ENCODE results near the gene DHODH. TPM values are rescaled to one million over a fixed set of nuclear protein-coding genes. Genes with fewer than 3 reads are reported as not detected.

The DHODH gene
- total and polyA plus RNA-seq, 2 of the 4 experiments (the other 2 are of a cell fraction) = 3.2 to 4.1 TPM

DNA sequence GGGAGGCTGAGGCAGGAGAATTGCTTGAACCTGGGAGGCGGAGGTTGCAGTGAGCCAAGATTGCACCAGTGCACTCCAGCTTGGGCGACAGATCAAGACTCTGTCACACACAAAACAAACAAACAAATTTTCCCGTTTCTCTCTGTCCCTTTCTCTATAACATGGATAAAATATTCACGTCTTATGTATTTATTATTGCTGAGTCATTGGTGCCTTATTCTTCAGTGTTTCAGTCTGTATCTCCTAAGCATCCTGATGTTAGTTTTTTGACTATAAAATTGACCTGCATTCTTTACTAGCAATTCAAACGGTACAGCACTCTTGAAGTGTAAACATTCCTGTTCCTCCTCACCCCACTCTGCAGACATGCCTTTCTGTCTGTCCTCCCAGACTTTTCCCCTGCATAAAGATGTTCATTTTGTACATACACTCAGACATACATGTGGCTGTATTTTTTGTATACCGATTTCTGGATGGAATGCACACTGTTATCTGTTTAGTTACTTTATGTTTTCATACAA is 16.4 kb downstream of the DHODH start:
- dilution Hi-C loops (cut with HindIII; ENCODE audit: low sequenced_read_pairs, unreplicated experiment) (no loop called here), in situ Hi-C loops (cut with MboI; ENCODE audit: low sequenced_read_pairs) (no loop called here), intact Hi-C loops (cut with micrococcal nuclease) (no loop called here)
- WGBS, 2 experiments (ENCODE audit: extremely low coverage in 2 of 2, insufficient read length in 1 of 2) = no CpG with 5 or more reads among the region's 6 CpGs
- Histone ChIP-seq H3K9me1 (ENCODE audit: insufficient read depth, low read length) (0 out of 2 replicates have a peak, but pooled peaks cover 3% of the 10 kb centered on the region), H3K27me3 (ENCODE audit: control insufficient read depth, insufficient read depth, low read length) (no peaks in the 10 kb centered on the region), H2AFZ (replicated peaks; ENCODE audit: low read length, poor library complexity) (no peak overlapping the region), H3K4me1 (ENCODE audit: control insufficient read depth, insufficient read depth, low read length) (no peaks in the 10 kb centered on the region), H3K9me3 (ENCODE audit: control insufficient read depth, insufficient read depth, low read length) (no peaks in the 10 kb centered on the region), H2BK15ac (ENCODE audit: low read depth, low read length) (no peak overlapping the region), H2BK20ac (ENCODE audit: low read depth, low read length) (no peak overlapping the region), H3K9ac (ENCODE audit: low read depth, low read length) (no peak overlapping the region), H3K18ac (ENCODE audit: low read depth, low read length) (no peak overlapping the region), H4K8ac (ENCODE audit: low read depth in 2 of 2, low read length in 2 of 2) (no peak overlapping the region), H3K14ac (replicated peaks; ENCODE audit: low read depth, low read length) (no peak overlapping the region), H2AK5ac (ENCODE audit: low read depth, low read length) (no peak overlapping the region), H3K36me3 (ENCODE audit: control insufficient read depth, insufficient read depth, low read length) (peaks cover 4% of the 10 kb centered on the region), H3K27ac (ENCODE audit: insufficient read depth, low read length) (no peak overlapping the region), H3K23ac (ENCODE audit: low read depth, low read length) (no peak overlapping the region), H4K91ac (ENCODE audit: insufficient read depth, low read depth, low read length) (no peak overlapping the region), H4K20me1 (ENCODE audit: insufficient read depth, low read length) (no peaks in the 10 kb centered on the region), H2BK120ac (ENCODE audit: low read depth, low read length) (no peak overlapping the region), H3K56ac (ENCODE audit: extremely low read depth, insufficient read depth, low read length) (no peak overlapping the region), H4K5ac (ENCODE audit: low read depth, low read length) (no peak overlapping the region), H3K4ac (ENCODE audit: low read depth, low read length) (no peak overlapping the region), H3K79me1 (ENCODE audit: low read depth in 1 of 2, low read length in 2 of 2) (no peaks in the 10 kb centered on the region), H3K4me3 (ENCODE audit: insufficient read depth, low read depth, low read length) (no peak overlapping the region), H2BK5ac (ENCODE audit: low read depth, low read length, poor library complexity, severe bottlenecking) (no peak overlapping the region), H3K4me2 (ENCODE audit: low read depth, low read length) (no peak overlapping the region), H2AK9ac (replicated peaks; ENCODE audit: low read depth, low read length, poor library complexity) (no peak overlapping the region)
- ATAC-seq (ENCODE audit: low read depth) (peak; percentile 29), DNase-seq (peak; percentile 4)
- no TSS peak for BruUV-seq (replicated peaks)
- ChIA-PET POLR2A (ENCODE audit: unreplicated experiment) (no interaction called here), CTCF (no interaction called here)
- TF ChIP-seq MAFK (IDR thresholded peaks at IDR 0.05; ENCODE audit: low read depth, low read length) (peak; percentile 51), FOS (IDR thresholded peaks at IDR 0.05; ENCODE audit: low read depth, low read length) (no peak), NFE2L2 (IDR thresholded peaks at IDR 0.05; ENCODE audit: low read depth, low read length) (peak; percentile 93)
- TF ChIP-seq, protein P1, sequence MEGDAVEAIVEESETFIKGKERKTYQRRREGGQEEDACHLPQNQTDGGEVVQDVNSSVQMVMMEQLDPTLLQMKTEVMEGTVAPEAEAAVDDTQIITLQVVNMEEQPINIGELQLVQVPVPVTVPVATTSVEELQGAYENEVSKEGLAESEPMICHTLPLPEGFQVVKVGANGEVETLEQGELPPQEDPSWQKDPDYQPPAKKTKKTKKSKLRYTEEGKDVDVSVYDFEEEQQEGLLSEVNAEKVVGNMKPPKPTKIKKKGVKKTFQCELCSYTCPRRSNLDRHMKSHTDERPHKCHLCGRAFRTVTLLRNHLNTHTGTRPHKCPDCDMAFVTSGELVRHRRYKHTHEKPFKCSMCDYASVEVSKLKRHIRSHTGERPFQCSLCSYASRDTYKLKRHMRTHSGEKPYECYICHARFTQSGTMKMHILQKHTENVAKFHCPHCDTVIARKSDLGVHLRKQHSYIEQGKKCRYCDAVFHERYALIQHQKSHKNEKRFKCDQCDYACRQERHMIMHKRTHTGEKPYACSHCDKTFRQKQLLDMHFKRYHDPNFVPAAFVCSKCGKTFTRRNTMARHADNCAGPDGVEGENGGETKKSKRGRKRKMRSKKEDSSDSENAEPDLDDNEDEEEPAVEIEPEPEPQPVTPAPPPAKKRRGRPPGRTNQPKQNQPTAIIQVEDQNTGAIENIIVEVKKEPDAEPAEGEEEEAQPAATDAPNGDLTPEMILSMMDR (conservative IDR thresholded peaks at IDR 0.05; ENCODE audit: low read depth, low read length) = no peak
- TF ChIP-seq, protein P2, sequence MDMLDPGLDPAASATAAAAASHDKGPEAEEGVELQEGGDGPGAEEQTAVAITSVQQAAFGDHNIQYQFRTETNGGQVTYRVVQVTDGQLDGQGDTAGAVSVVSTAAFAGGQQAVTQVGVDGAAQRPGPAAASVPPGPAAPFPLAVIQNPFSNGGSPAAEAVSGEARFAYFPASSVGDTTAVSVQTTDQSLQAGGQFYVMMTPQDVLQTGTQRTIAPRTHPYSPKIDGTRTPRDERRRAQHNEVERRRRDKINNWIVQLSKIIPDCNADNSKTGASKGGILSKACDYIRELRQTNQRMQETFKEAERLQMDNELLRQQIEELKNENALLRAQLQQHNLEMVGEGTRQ (IDR thresholded peaks at IDR 0.05; ENCODE audit: low read depth, low read length) = no peak
